GM18873 (cell line): Measurements from ENCODE around the gene CUX1.

ENCODE experiments used
- ATAC-seq: cut with Tn5 transposase; IDR thresholded peaks from one replicate; pipeline ENCODE4 v1.9.1; 2021; ENCODE audit warnings: mild to moderate bottlenecking, moderate library complexity, moderate number of reproducible peaks; ENCODE audit not compliant: unreplicated experiment, low FRiP score

CUX1 gene

GRCh38 chr7:102272075-102272916 is 454.9 kb downstream of the CUX1 start:
- no peak for ATAC-seq

GRCh38 chr7:102272917-102273748 is 455.7 kb downstream of the CUX1 start:
- no peak for ATAC-seq

- ATAC-seq = no peak
Observed at GRCh38 chr7:102273749-102274712, 456.6 kb downstream of the CUX1 start.

GRCh38 chr7:102275123-102275703 is 457.8 kb downstream of the CUX1 start:
- ATAC-seq = no peak

GRCh38 chr7:102277901-102278300 is 460.5 kb downstream of the CUX1 start:
- no peak for ATAC-seq

- no peak for ATAC-seq
Observed at GRCh38 chr7:102279537-102280400, 462.3 kb downstream of the CUX1 start.

- ATAC-seq = no peak
Observed at GRCh38 chr7:102280521-102280920, 463.1 kb downstream of the CUX1 start.

GRCh38 chr7:102281785-102282184 is 464.4 kb downstream of the CUX1 start:
- no peak for ATAC-seq

- ATAC-seq = no peak
Observed at GRCh38 chr7:102282465-102283362, 465.3 kb downstream of the CUX1 start.

GRCh38 chr7:102283477-102284189 is 466.2 kb downstream of the CUX1 start:
- ATAC-seq = no peak

- ATAC-seq = no peak
Observed at GRCh38 chr7:102284399-102284798, 467.0 kb downstream of the CUX1 start.

GRCh38 chr7:102284891-102285539 is 467.6 kb downstream of the CUX1 start:
- no peak for ATAC-seq

- ATAC-seq = no peak
Observed at GRCh38 chr7:102285540-102286236, 468.3 kb downstream of the CUX1 start.

- ATAC-seq = no peak
Observed at GRCh38 chr7:102286237-102287110, 469.0 kb downstream of the CUX1 start, which contains the start of gene SH2B2. TSS of gene SH2B2 (plus strand) at chr7:102286868. CDS start at chr7:102300551, 13,683 bp downstream.
